ACC112 (cell line): Measurements from ENCODE around the gene ARFGEF2.

Experiments used
- H2AFZ ChIP-seq: fragments of 200-600 bp; sonication (generic); one replicate; pipeline ENCODE4 v1.6.0; 2017; ENCODE audit warnings: antibody characterized with exemption, low read length; ENCODE audit not compliant: unreplicated experiment
- H3K27ac ChIP-seq: fragments of 200-600 bp; sonication (generic); 2 replicates; pipeline ENCODE4 v1.5.1; 2014; ENCODE audit warnings: low read depth, mild to moderate bottlenecking, antibody characterized with exemption, low read length, moderate library complexity
- H3K27me3 ChIP-seq: fragments of 200-600 bp; sonication (generic); 2 replicates; pipeline ENCODE4 v1.6.1; 2014; ENCODE audit warnings: mild to moderate bottlenecking, antibody characterized with exemption, low read length, moderate library complexity, mixed read lengths; ENCODE audit not compliant: insufficient read depth
- H3K36me3 ChIP-seq: fragments of 200-600 bp; sonication (generic); 2 replicates; pipeline ENCODE4 v1.6.1; 2016; ENCODE audit warnings: mild to moderate bottlenecking, antibody characterized with exemption, low read length, moderate library complexity, mixed read lengths; ENCODE audit not compliant: insufficient read depth
- H3K4me1 ChIP-seq: fragments of 200-600 bp; sonication (generic); one replicate; pipeline ENCODE4 v1.6.1; 2016; ENCODE audit warnings: low read length, mixed read lengths; ENCODE audit not compliant: insufficient read depth, unreplicated experiment, control insufficient read depth
- H3K4me3 ChIP-seq: fragments of 200-600 bp; sonication (generic); 2 replicates; pipeline ENCODE4 v1.5.1; 2014; ENCODE audit warnings: mild to moderate bottlenecking, low read depth, low read length
- H3K79me2 ChIP-seq: fragments of 200-600 bp; sonication (generic); one replicate; pipeline ENCODE4 v1.6.0; 2016; ENCODE audit warnings: low read length; ENCODE audit not compliant: control insufficient read depth, unreplicated experiment, insufficient read depth

ARFGEF2 gene

GRCh38 chr20:48919336-48919881, 2.1 kb upstream of the ARFGEF2 start:
- Histone ChIP-seq H3K4me1 (peaks cover 21% of the 10 kb centered on the region), H3K79me2 (peaks cover 31% of the 10 kb centered on the region), H3K27ac (no peak overlapping the region), H3K4me3 (no peak overlapping the region), H2AFZ (no peak overlapping the region), H3K27me3 (no peaks in the 10 kb centered on the region), H3K36me3 (no peaks in the 10 kb centered on the region)

GRCh38 chr20:48919882-48920526, 1.5 kb upstream of the ARFGEF2 start:
- Histone ChIP-seq H3K79me2 (peaks cover 37% of the 10 kb centered on the region), H3K27me3 (no peaks in the 10 kb centered on the region), H3K27ac (no peak overlapping the region), H3K4me1 (peaks cover 21% of the 10 kb centered on the region), H3K36me3 (no peaks in the 10 kb centered on the region), H2AFZ (no peak overlapping the region), H3K4me3 (peak overlapping the region; percentile 79; the same call in 1 of the 2 replicates)

GRCh38 chr20:48920527-48921167, 864 bp upstream of the ARFGEF2 start:
- H3K4me1 ChIP-seq: peaks cover 21% of the 10 kb centered on the region
- H3K4me3 ChIP-seq: peak overlapping the region; percentile 79
- H3K79me2 ChIP-seq: peaks cover 43% of the 10 kb centered on the region
- no peaks in the 10 kb centered on the region for H3K36me3 ChIP-seq
- peak overlapping the region; percentile 81; the same call in 1 of the 2 replicates for H3K27ac ChIP-seq
- H3K27me3 ChIP-seq: no peaks in the 10 kb centered on the region
- H2AFZ ChIP-seq: peak overlapping the region; percentile 93

GRCh38 chr20:48921883-48922820, 641 bp downstream of the ARFGEF2 start:
- Histone ChIP-seq H3K27me3 (no peaks in the 10 kb centered on the region), H3K79me2 (peaks cover 58% of the 10 kb centered on the region), H3K4me3 (peak overlapping the region; percentile 79), H3K4me1 (peaks cover 21% of the 10 kb centered on the region), H2AFZ (peak overlapping the region; percentile 59), H3K27ac (peak overlapping the region; percentile 81), H3K36me3 (no peaks in the 10 kb centered on the region)

- Histone ChIP-seq H3K36me3 (no peaks in the 10 kb centered on the region), H3K79me2 (peaks cover 65% of the 10 kb centered on the region), H3K4me1 (peaks cover 21% of the 10 kb centered on the region), H2AFZ (no peak overlapping the region), H3K27ac (peak overlapping the region; percentile 15), H3K27me3 (no peaks in the 10 kb centered on the region), H3K4me3 (peak overlapping the region; percentile 79)
Observed at GRCh38 chr20:48923149-48923718, 1.7 kb downstream of the ARFGEF2 start.

- Histone ChIP-seq H2AFZ (no peak overlapping the region), H3K27ac (no peak overlapping the region), H3K4me3 (no peak overlapping the region), H3K4me1 (peaks cover 21% of the 10 kb centered on the region), H3K36me3 (0 out of 2 replicates have a peak, but pooled peaks cover 5% of the 10 kb centered on the region), H3K79me2 (peaks cover 76% of the 10 kb centered on the region), H3K27me3 (no peaks in the 10 kb centered on the region)
Observed at GRCh38 chr20:48924756-48925109, 3.2 kb downstream of the ARFGEF2 start.

GRCh38 chr20:48926267-48926666, 4.8 kb downstream of the ARFGEF2 start:
- no peaks in the 10 kb centered on the region for H3K27me3 ChIP-seq
- peaks cover 14% of the 10 kb centered on the region for H3K4me1 ChIP-seq
- H3K27ac ChIP-seq: no peak overlapping the region
- no peak overlapping the region for H2AFZ ChIP-seq
- 0 out of 2 replicates have a peak, but pooled peaks cover 5% of the 10 kb centered on the region for H3K36me3 ChIP-seq
- H3K79me2 ChIP-seq: peaks cover 88% of the 10 kb centered on the region
- no peak overlapping the region for H3K4me3 ChIP-seq

GRCh38 chr20:48926821-48927220, 5.3 kb downstream of the ARFGEF2 start:
- Histone ChIP-seq H3K79me2 (peaks cover 91% of the 10 kb centered on the region), H3K4me1 (peaks cover 14% of the 10 kb centered on the region), H3K27ac (no peak overlapping the region), H2AFZ (no peak overlapping the region), H3K36me3 (0 out of 2 replicates have a peak, but pooled peaks cover 5% of the 10 kb centered on the region), H3K4me3 (no peak overlapping the region), H3K27me3 (no peaks in the 10 kb centered on the region)

- Histone ChIP-seq H3K36me3 (0 out of 2 replicates have a peak, but pooled peaks cover 8% of the 10 kb centered on the region), H2AFZ (no peak overlapping the region), H3K27ac (no peak overlapping the region), H3K4me3 (no peak overlapping the region), H3K79me2 (peaks cover 89% of the 10 kb centered on the region), H3K4me1 (peaks cover under 1% of the 10 kb centered on the region), H3K27me3 (no peaks in the 10 kb centered on the region)
Observed at GRCh38 chr20:48928832-48929725, 7.6 kb downstream of the ARFGEF2 start.
